HG03097 (cell line): ENCODE measurements around the gene FIBIN.
"Not testable (repeated sequence)": the region's sequence is repeated elsewhere in the genome, so short reads cannot be mapped to it uniquely, and the experiment has no call there.

Source experiments
- ATAC-seq: cut with Tn5 transposase; IDR thresholded peaks from one replicate; pipeline ENCODE4 v1.9.1; 2021; ENCODE audit not compliant: unreplicated experiment, low FRiP score

Gene FIBIN

DNA sequence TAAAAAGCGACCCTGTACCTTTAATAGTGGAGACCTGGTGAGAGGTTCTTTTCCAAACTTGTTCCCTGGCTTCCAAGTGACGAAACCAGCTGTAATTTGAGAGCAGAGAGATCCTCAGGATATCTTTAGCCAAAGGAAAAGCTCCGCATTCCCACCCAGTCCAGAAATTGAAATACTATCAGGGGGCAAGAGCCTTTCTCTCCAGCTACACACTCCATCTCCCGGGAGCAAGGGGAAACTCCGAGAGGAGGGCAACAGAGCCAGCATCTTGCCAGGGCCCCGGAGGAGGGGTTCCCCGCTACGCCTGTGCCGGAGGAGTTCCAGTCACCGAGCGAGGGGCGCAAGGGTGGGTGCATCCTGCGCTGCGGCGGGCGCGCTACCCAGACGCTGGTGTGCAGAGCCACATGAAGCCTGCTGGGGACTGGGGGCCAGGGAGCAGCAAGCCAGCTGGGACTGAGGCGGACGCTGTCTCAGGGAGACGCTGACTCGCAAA lies at the start of gene FIBIN:
FIBIN (plus strand) TSS at position 148 of the 493 bp plus-strand sequence. CDS start 415 bp downstream, outside the sequence.
- no peak for ATAC-seq

DNA sequence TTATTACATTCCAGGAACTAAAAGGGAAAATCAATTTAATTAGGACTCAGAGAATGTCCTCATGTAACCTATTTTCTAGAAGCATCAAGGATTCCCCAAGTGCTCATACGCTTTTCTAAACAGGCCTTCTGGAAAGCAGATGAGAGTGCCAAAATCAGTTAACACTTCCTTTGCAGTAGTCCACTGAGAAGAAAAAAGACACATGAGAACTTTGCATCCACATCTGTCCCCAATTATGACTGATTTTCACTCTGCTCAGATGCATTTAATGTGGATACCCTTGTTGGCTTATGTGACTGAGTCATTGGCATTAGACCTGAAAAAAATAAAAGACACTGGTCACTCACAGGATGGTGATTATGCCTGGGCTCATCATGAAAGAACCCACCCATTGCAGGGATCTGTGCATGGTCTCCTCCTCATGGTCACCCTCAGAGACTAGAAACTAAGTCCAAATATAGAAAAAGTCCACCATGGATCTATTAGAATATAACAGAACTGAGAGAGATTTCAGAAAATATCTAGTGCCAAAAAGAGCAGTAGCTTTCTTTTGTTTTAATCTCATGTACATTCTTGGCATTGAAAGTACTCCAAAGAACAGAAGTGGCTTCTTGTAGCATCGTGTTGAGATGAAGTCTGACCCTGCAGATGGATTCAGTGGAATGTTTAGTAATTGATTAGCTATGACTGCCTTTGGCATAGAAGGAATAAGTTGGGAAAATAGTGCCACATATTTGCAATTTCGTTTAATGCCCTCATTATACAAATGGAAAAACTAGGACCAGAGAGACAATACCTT lies 48.8 kb upstream of the FIBIN start:
- ATAC-seq = no peak

- no peak for ATAC-seq
Measured at GRCh38 chr11:26946257-26946716, 47.6 kb upstream of the FIBIN start.

DNA sequence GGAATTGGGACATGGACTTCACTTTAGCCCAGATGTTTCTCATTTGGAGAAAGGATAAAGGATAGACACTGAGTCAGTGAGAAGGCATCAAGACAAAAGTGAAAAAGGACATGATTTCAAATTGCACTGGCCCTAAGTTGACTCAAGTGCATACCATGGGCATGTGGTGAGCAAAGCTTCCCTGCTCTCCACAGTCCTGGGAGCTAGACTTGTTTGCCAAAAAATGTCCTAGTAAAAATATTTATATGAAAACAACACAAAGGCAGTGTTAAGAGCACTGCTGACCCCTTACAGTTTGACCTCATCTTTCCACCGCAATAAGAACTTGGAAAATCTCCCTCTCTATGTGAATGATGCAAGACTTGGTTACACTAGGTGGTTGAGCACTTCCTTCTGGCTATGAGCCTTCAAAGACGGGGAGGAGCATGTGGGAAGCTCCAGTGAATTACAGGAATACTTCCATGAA lies 46.5 kb upstream of the FIBIN start:
- ATAC-seq = no peak

DNA sequence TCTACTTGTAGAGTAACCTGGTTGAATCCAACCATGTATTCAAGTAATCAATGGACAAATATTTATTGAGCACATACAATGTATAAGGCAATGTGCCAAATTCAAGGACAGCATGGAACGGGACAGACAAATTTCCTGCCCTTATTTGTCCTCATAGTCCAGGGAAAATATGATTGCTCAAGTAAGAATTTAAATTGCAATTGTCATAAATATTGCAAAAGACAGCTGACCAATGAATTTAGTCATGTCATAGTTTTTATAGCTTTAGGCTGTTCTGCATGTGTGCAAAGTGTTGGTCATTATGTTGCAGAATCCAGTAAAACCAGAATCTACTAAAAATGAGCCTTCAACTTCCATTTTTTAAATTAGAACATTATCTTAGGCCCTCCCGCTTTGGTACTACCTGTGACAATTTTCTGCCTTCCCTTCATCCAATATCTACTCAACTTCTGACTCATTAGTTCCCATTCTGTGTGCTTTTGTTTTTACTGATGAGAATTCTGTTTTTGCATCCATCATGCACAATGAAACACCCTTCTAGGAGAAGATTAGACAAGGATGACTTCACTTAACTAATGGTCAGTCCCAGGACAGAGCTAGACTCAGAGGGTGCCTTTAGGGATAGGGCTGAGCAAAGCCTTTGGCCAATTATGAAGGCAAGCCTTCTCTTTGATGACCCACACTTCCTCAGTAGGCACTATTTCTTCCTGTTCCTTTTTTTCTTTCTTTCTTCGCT lies 45.8 kb upstream of the FIBIN start:
- no peak for ATAC-seq

- ATAC-seq = no peak
Measured at GRCh38 chr11:26948881-26949280, 45.0 kb upstream of the FIBIN start.

- no peak for ATAC-seq
Measured at GRCh38 chr11:26949846-26950245, 44.1 kb upstream of the FIBIN start.

GRCh38 chr11:26950260-26950719 lies 43.6 kb upstream of the FIBIN start:
- ATAC-seq = no peak

DNA sequence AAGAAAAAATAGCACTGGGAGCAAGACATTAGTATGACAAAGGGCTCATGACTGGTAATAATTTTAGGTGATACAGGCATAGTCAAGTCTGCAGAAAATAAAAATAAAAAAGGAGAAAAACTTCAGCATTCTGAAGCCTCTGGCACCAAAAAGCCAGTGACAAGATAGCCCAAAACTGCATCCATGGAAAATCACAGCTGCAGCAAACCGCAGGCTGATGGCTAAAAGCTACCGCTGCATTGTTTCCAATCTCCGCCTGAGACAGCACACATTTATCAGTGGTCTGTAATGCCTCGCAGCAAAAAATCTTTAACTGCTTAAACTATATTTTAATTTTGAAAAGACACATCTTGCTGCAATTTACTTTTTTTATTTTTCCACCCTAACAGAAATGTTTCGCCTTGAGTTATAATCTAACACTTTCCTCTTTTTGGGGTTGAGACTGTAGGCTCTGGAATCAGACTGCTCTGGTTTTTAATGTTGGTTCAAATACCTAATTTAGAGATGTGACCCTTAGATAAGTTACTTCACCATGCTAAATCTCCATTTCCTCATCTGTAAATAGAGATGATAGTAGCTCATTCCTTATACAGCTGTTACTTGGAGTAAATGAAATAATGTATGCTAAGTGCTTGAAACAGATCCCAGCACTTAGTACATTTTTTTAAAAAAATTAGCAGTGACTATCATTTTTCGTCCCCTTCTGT lies 42.0 kb upstream of the FIBIN start:
- no peak for ATAC-seq

- no peak for ATAC-seq
Measured at GRCh38 chr11:26953770-26954392, 40.0 kb upstream of the FIBIN start.

DNA sequence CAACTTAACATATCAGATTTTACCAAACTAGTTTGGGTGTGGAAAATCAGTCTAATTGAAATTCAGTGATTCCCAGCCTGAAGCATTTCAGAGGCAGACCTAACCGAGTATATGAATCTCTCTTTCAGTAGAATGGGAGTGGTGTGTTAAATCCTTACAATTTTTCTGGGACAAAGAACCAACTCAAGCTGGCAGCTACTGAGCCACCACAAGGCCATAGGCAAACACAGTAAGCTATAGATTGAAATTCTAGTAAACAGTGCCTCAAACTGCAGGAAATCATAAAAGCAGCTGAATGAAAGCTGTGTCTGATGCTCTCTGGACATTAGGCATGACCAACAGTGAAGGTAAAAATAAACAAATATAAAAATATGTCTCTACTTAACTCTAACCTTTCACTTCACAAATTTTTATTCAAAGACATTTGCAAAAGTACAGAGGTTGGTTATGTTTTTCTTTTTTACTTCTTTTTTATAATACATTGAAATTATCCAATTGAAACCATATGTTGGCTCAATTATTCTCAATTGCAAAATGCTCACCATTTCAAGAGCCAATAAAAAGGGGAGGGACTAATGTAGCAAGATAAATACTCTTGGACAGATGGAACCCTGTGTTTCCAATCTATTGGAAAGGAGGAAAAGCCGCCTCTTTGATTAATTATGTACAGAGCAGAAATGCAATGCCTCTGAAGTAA lies 35.8 kb upstream of the FIBIN start:
- ATAC-seq = no peak

GRCh38 chr11:26958702-26959049 lies 35.2 kb upstream of the FIBIN start:
- ATAC-seq = no peak

GRCh38 chr11:26960281-26960680 lies 33.6 kb upstream of the FIBIN start:
- no peak for ATAC-seq

- ATAC-seq = no peak
Measured at GRCh38 chr11:26963764-26964163, 30.1 kb upstream of the FIBIN start.

DNA sequence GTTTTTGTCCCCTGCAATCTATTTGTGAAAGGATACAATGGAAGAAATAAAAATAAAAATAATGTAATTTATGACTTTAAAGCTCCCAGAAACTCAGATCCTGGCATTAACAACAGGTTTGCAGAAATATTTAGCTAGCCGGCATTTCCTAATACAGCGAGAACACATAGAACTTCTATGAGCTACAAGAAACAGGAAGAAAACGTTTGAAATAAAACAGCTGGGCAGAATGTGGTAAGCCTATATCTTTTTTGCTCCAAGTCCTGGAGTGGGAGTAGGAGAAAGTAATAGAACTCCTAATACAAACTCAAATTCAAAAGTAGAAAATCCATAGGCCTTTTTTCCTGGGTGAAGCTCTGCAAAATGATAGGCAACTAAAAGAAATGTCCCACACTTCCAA lies 29.6 kb upstream of the FIBIN start:
- no peak for ATAC-seq

DNA sequence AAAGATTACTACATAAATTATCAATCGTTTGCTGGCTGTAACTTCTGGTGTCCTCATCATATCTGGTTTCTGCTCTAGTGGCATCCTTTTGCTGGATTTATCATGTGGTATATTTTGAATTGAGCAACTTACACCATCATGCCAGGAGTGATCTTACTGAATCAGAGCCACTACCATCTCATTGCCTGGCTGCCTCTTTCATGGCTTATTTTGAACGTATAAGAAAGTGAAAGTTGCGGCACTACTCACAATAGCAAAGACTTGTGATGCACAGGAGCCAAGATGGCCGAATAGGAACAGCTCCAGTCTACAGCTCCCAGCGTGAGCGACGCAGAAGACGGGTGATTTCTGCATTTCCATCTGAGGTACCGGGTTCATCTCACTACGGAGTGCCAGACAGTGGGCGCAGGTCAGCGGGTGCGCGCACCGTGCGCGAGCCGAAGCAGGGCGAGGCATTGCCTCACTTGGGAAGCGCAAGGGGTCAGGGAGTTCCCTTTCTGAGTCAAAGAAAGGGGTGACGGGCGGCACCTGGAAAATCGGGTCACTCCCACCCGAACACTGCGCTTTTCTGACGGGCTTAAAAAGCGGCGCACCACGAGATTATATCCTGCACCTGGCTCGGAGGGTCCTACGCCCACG lies 28.9 kb upstream of the FIBIN start:
- ATAC-seq = not testable (repeated sequence)

DNA sequence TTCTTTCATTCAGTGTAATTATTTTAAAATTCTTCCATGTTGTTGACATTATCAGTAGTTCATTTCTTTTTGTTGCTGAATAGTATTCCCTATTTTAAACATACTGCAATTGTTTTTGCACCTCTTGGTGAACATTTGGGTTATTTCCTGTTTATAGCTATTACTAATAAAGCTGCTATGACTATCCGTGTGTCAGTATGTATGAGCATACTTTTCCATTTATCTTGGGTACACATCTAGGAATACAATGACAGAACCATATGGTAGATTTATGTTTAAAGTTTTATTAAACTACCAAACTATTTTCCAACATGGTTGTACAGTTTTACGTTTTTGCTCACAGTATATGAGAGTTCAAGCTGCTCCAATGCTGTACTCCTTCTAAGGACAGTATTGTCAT lies 22.0 kb upstream of the FIBIN start:
- no peak for ATAC-seq

- no peak for ATAC-seq
Measured at GRCh38 chr11:26974069-26974783, 19.7 kb upstream of the FIBIN start.

DNA sequence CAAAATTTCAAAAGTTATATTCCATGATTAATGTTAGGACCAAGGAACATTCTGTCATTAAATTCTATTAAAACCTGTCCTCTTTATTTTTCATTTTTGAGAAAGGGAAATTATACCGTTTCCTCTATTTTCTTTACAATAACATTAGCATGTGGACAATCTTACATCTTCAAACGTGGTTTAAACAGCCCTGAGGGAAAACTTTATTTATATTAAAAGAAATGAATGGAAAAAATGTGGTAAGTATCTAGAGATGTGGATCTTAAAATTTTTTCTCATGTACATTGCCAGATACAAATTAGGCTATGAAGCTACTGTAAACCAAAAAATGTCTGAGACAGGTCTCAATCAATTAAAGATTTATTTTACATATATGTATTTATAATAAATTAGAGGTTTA lies 18.9 kb upstream of the FIBIN start:
- no peak for ATAC-seq
